NCI-H748 treated with DMSO at 0.1 percent for 48 hours (cell line): ENCODE measurements around the gene HLA-DPA1.
A peak's percentile ranks its signal among the peaks of the same experiment; 100 is the strongest.

Source experiments
- DNase-seq: peaks from one replicate; lab custom pipeline; 2025; lab: John Stamatoyannopoulos, UW

Gene HLA-DPA1

GRCh38 chr6:33017694-33018353, 55.6 kb downstream of the HLA-DPA1 start:
- no peak for DNase-seq

GRCh38 chr6:33017018-33017417, 56.4 kb downstream of the HLA-DPA1 start:
- no peak for DNase-seq

GRCh38 chr6:33015798-33016197, 57.7 kb downstream of the HLA-DPA1 start:
- no peak for DNase-seq

- peak; percentile 92 for DNase-seq
Measured at GRCh38 chr6:33014841-33015634, 58.4 kb downstream of the HLA-DPA1 start.
